Measurements from ENCODE around the gene MYL9.
"Not testable (repeated sequence)": the region's sequence is repeated elsewhere in the genome, so short reads cannot be mapped to it uniquely, and the experiment has no call there.

Gene MYL9

DNA sequence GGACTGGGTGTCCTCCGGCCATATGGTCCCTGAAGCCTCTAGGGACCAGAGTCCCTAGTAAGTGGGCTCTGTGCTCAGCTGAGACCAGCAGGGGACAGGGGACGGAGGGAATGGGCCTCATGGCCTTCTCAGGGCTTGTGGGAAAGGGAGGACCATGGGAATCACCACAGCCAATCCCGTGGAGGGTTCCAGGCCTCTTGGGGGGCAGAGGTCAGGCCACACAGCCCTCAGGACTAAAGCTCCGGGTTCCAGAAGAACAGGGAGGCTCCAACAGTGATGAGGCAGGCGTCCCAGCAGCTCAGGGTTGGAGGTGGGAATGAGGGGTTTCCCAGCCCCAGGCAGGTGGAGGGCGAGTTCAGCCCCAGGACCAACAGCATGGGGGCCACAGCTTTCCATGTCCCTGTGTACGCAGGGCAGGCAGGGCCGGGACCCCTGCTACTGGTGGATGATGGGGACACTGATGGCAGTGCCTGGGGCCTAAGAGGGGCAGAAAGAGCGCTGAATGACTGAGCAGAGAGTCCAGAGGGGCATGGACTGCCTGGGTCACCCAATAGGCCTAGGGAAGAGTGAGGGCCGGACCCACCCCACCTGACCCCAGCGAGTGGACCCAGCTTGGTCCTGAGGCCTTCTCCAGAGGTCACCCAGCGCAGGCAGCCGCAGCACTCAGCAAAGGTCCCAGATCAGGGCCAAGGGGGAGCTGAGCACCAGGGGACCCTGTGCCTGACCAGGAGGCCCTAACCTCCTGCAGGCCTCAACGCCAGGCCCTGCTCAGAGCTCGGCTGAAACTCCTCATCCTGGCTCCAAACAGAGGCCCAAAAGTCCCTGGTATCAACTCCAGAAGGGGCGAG is 8.8 kb downstream of the MYL9 start:
- no peak for DNase-seq

DNA sequence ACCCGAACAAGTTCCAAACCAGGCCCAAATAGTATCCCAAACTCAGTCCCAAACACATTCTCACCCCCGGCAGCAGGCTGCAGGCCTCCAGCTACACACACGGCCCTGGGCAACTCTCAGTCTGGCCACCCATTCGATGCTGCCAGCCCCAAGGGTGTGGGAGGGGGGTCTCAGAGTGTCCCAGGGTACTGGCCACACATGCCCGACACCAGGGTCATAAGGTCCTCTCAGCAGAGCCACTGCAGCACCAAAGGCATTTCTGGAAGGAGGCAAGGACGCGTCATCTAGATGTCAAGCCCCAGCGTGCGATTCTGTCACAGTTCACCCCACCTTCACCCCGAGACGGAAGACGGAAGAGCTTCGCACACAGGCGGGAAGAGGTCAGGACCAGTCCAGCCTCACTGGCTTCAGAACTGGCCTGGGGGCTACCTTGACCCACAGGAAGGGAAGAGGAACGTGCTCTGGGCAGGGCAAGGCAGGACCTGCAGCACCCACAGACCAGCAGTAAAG is 9.5 kb downstream of the MYL9 start:
- DNase-seq = no peak

DNA sequence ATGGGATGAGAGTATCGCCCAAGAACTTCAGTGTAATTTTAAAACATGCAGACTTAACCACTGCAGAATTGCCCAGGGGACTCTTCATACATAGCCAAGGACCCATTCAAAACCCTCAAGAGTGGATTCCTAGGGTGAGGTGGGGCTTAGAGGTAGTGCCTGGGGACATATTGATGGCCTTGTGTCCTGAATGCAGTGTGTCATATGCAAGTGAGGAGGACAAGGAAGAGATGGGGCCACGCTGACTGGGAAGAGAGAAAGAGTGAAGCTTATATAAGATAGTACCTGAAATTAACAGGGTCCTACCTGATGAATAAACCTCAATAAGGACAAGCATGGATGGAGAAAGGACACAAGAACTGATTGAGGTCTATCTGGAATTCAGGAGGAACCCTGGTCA is 13.9 kb downstream of the MYL9 start:
- no peak for DNase-seq

GRCh38 chr20:36562724-36563123 is 21.4 kb downstream of the MYL9 start:
- no peak for DNase-seq

DNA sequence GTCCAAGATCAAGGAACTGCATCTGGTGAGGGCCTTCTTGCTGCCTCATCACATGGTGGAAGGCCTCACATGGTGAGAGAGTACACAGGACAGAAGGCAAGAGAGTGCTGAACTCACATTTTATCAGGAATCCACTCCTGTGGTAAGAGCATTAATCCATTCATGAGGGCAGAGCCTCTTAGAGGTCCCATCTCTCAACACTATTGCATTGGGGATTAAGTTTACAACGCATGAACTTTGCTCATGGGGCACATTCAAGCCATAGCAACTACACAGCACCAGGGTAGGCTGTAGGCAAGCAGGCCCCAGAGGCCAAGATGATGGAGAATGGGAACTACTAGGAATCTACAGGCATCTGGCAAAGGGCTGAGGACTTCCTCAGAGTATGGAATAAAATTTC is 22.1 kb downstream of the MYL9 start:
- DNase-seq = no peak

DNA sequence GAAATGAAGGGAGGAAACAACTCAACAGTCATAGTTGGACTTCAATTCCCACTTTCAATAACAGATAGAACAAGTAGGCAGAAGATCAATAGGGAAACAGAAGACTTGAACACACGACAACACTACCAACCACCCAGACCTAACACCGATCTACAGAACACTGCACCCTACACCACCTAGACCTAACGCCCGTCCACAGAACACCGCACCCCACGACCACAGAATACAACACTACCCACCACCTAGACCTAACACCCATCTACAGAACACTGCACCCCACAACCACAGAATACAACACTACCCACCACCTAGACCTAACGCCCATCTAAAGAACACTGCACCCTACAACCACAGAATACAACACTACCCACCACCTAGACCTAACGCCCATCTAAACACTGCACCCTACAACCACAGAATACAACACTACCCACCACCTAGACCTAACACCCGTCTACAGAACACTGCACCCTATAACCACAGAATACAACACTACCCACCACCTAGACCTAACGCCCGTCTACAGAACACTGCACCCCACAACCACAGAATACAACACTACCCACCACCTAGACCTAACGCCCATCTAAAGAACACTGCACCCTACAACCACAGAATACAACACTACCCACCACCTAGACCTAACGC is 22.9 kb downstream of the MYL9 start:
- DNase-seq = not testable (repeated sequence)

- not testable (repeated sequence) for DNase-seq
Measured at GRCh38 chr20:36564726-36565121, 23.4 kb downstream of the MYL9 start.

GRCh38 chr20:36565520-36565919 is 24.2 kb downstream of the MYL9 start:
- DNase-seq = no peak

- DNase-seq = no peak
Measured at GRCh38 chr20:36569847-36570429, 28.6 kb downstream of the MYL9 start.

GRCh38 chr20:36571564-36572504 is 30.5 kb downstream of the MYL9 start:
- no peak for DNase-seq

GRCh38 chr20:36572701-36573102 is 31.4 kb downstream of the MYL9 start:
- DNase-seq = peak; percentile 57

- DNase-seq = peak; percentile 55
Measured at GRCh38 chr20:36573103-36573797, 31.9 kb downstream of the MYL9 start, which contains the start of gene TGIF2. Gene TGIF2, plus strand, starts transcription at chr20:36573597. Its CDS starts 5,178 bp downstream, at chr20:36578775.

DNA sequence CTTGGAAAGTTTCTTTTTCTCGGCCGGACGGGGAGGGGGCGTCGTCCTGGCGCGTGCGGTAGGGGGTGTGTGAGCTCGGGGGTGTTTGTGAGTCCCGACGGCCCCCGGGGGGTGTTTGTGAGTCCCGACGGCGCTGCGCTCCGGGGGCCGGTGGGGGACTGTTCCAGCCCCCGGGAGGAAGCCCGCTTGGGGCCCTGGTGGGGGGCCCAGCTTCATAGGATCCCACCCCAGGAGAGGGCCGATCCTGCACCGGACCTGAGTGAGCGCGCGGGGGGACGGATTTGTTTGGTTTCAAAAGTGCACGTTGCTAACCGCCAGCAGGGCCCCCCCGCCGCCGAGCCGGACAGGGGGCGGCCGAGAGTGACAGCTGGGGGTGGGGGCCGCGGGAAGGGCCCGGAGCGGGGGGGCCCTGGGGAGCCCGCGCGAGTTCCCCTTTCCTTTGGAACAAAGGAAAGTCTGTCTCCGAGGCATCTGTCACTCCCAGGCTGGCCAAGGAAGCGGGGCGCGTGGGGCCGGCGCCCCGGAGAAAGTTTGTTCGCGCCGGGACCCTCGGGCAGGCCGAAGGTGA is 32.6 kb downstream of the MYL9 start:
- peak; percentile 53 for DNase-seq

DNA sequence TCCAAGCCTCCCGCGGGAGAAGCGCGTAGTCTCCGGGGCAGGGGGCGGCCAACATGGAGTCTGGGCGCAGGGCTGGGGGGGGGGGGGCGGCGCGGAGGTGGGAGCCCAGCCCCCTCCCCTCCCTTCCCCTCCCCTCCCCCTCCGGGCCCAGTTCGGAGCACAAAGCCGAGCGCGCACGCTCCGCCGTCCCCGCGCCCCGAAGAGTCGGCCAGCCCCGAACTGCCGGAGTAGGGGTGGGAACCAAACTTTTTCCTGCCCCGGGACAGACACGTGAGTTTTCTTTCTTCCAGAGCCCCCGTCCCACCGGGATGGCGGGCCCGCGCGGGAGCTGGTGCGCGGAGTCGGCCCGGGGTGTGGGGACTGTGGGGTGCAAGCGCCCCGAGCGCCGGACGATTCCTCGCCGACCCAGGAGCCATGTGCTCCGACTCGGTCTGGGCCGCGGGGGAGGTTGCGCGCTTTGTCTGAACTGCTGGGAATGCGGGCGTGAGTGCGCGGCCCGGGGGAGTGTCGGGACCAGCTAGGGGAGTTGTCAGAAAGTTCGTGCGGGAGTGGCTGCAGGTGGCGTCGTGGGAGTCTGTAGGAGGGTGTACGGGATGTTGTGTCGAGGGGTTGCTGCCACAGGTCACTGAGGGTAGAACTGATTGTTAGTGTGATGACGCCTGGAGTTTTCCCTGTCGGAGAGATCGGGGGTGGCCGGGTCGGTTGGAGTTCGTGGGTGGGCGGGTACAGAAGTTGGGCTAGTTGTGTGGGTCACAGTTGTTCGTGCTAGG is 33.2 kb downstream of the MYL9 start:
- DNase-seq = peak; percentile 19

GRCh38 chr20:36576081-36576445 is 34.7 kb downstream of the MYL9 start:
- DNase-seq = no peak

GRCh38 chr20:36578356-36579041 is 37.2 kb downstream of the MYL9 start:
- no peak for DNase-seq

DNA sequence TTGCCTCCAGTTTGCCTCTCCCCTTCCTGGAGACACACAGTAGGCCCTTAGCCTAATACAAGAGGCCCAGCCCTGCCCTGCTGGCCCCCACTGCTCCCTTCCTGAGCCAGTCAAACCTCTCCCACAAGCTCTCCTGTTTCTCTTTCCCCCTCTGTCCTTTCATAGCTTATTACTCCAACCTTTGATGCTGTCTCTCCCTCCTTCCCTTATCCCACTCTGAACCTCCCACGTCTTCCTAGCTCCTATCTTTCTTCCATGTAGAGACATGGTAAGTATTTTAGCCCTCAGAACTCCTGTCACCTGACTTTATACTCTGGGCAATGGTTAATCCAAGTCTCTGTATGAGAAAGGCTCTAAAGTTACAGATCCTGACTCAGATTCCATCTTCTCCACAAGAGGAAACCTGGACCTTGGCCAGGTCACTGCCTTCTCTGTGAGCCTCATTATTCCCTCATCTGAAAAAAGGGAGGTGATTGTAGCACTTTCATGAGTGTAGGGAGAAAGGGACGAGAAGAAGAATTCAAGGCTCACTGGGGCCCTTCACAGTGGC is 38.8 kb downstream of the MYL9 start:
- no peak for DNase-seq

- DNase-seq = no peak
Measured at GRCh38 chr20:36582322-36582721, 41.0 kb downstream of the MYL9 start.

GRCh38 chr20:36582821-36583220 is 41.5 kb downstream of the MYL9 start:
- no peak for DNase-seq

- DNase-seq = no peak
Measured at GRCh38 chr20:36584018-36584481, 42.7 kb downstream of the MYL9 start.

Data from suppressor macrophage treated with lipopolysaccharide for 4 hours (primary cell).